Tibial nerve (tissue), 4 donors: ENCODE data around the gene SCRN2.

Experiments used
- EP300 ChIP-seq, 2 donors: sonication (generic); formaldehyde crosslinking; IDR thresholded peaks; one replicate each; pipeline ENCODE4 v1.6.1; 2017; ENCODE audit warnings: antibody characterized with exemption in 2 of 2, mild to moderate bottlenecking in 1 of 2
- POLR2A ChIP-seq, 2 donors: fragments of 450-650 bp; IDR thresholded peaks; one replicate each; pipeline ENCODE4 v1.6.1; 2017; ENCODE audit warnings: antibody characterized with exemption in 2 of 2, mild to moderate bottlenecking in 2 of 2, moderate library complexity in 2 of 2
- TF ChIP-seq, protein P1 (sequence below), 5 experiments: fragments of 200-600 bp in 3 of 5; fragments of 450-650 bp in 2 of 5; sonication (generic) in 3 of 5; IDR thresholded peaks; one replicate each; pipeline ENCODE4 v1.5.1; 2016 to 2019; ENCODE audit warnings: antibody characterized with exemption in 5 of 5, mild to moderate bottlenecking in 3 of 5, moderate library complexity in 2 of 5

GRCh38 chr17:47803751-47804150 is 37.3 kb downstream of the SCRN2 start:
- TF ChIP-seq POLR2A (IDR thresholded peaks at IDR 0.05) (no peak), EP300 (IDR thresholded peaks at IDR 0.05) (no peak)
- TF ChIP-seq, protein P1, sequence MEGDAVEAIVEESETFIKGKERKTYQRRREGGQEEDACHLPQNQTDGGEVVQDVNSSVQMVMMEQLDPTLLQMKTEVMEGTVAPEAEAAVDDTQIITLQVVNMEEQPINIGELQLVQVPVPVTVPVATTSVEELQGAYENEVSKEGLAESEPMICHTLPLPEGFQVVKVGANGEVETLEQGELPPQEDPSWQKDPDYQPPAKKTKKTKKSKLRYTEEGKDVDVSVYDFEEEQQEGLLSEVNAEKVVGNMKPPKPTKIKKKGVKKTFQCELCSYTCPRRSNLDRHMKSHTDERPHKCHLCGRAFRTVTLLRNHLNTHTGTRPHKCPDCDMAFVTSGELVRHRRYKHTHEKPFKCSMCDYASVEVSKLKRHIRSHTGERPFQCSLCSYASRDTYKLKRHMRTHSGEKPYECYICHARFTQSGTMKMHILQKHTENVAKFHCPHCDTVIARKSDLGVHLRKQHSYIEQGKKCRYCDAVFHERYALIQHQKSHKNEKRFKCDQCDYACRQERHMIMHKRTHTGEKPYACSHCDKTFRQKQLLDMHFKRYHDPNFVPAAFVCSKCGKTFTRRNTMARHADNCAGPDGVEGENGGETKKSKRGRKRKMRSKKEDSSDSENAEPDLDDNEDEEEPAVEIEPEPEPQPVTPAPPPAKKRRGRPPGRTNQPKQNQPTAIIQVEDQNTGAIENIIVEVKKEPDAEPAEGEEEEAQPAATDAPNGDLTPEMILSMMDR (IDR thresholded peaks at IDR 0.05): no peak
